ENCODE results near the gene RASA2. TPM values are rescaled to one million over a fixed set of nuclear protein-coding genes. Genes with fewer than 3 reads are reported as not detected.

Gene RASA2
- total and polyA plus RNA-seq, 10 of the 15 experiments (the other 5 are each of a cell fraction or from before 2014, with no cell fraction given) = 1.9 to 9.4 (median 7.2) TPM

DNA sequence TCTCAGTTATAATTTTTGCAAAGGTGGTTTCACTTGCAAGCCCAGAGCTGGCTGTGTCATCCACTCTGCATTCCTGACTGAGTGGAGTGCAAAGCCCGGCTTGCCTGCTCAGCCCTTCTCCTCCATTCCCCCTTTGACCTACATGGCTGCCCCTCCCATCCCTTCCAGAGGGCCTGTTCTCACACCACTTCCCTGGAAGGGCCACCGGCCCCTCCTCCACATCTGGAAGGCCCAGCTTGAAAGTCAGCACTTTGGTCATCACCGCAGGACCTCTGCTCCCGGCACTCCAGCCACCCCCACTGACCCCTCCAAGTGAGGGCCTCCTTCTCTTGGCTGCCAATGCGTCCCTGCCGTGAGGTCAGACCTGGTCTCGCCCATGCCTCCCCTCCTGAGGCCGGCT, 177.2 kb downstream of the RASA2 start (continued):
- TF ChIP-seq, protein P1, sequence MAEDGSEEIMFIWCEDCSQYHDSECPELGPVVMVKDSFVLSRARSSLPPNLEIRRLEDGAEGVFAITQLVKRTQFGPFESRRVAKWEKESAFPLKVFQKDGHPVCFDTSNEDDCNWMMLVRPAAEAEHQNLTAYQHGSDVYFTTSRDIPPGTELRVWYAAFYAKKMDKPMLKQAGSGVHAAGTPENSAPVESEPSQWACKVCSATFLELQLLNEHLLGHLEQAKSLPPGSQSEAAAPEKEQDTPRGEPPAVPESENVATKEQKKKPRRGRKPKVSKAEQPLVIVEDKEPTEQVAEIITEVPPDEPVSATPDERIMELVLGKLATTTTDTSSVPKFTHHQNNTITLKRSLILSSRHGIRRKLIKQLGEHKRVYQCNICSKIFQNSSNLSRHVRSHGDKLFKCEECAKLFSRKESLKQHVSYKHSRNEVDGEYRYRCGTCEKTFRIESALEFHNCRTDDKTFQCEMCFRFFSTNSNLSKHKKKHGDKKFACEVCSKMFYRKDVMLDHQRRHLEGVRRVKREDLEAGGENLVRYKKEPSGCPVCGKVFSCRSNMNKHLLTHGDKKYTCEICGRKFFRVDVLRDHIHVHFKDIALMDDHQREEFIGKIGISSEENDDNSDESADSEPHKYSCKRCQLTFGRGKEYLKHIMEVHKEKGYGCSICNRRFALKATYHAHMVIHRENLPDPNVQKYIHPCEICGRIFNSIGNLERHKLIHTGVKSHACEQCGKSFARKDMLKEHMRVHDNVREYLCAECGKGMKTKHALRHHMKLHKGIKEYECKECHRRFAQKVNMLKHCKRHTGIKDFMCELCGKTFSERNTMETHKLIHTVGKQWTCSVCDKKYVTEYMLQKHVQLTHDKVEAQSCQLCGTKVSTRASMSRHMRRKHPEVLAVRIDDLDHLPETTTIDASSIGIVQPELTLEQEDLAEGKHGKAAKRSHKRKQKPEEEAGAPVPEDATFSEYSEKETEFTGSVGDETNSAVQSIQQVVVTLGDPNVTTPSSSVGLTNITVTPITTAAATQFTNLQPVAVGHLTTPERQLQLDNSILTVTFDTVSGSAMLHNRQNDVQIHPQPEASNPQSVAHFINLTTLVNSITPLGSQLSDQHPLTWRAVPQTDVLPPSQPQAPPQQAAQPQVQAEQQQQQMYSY (CRISPR knock-in tag; IDR thresholded peaks at IDR 0.05) = no peak
- TF ChIP-seq, protein P2, sequence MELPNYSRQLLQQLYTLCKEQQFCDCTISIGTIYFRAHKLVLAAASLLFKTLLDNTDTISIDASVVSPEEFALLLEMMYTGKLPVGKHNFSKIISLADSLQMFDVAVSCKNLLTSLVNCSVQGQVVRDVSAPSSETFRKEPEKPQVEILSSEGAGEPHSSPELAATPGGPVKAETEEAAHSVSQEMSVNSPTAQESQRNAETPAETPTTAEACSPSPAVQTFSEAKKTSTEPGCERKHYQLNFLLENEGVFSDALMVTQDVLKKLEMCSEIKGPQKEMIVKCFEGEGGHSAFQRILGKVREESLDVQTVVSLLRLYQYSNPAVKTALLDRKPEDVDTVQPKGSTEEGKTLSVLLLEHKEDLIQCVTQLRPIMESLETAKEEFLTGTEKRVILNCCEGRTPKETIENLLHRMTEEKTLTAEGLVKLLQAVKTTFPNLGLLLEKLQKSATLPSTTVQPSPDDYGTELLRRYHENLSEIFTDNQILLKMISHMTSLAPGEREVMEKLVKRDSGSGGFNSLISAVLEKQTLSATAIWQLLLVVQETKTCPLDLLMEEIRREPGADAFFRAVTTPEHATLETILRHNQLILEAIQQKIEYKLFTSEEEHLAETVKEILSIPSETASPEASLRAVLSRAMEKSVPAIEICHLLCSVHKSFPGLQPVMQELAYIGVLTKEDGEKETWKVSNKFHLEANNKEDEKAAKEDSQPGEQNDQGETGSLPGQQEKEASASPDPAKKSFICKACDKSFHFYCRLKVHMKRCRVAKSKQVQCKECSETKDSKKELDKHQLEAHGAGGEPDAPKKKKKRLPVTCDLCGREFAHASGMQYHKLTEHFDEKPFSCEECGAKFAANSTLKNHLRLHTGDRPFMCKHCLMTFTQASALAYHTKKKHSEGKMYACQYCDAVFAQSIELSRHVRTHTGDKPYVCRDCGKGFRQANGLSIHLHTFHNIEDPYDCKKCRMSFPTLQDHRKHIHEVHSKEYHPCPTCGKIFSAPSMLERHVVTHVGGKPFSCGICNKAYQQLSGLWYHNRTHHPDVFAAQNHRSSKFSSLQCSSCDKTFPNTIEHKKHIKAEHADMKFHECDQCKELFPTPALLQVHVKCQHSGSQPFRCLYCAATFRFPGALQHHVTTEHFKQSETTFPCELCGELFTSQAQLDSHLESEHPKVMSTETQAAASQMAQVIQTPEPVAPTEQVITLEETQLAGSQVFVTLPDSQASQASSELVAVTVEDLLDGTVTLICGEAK (IDR thresholded peaks at IDR 0.05; ENCODE audit: borderline replicate concordance) = no peak
- TF ChIP-seq HCFC1 (IDR thresholded peaks at IDR 0.05; ENCODE audit: low read length) (no peak), CHD4 (IDR thresholded peaks at IDR 0.05) (no peak)
- TF ChIP-seq, protein P3, sequence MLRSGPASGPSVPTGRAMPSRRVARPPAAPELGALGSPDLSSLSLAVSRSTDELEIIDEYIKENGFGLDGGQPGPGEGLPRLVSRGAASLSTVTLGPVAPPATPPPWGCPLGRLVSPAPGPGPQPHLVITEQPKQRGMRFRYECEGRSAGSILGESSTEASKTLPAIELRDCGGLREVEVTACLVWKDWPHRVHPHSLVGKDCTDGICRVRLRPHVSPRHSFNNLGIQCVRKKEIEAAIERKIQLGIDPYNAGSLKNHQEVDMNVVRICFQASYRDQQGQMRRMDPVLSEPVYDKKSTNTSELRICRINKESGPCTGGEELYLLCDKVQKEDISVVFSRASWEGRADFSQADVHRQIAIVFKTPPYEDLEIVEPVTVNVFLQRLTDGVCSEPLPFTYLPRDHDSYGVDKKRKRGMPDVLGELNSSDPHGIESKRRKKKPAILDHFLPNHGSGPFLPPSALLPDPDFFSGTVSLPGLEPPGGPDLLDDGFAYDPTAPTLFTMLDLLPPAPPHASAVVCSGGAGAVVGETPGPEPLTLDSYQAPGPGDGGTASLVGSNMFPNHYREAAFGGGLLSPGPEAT (IDR thresholded peaks at IDR 0.05; ENCODE audit: low read depth) = no peak

Other genes starting within 250 kb of the RASA2 start
- 99.6 and 121 TPM in 2 replicates for gene ZBTB38, start 118.5 kb upstream of the RASA2 start, total RNA-seq (2014; rRNA removed)
- 115 and 120 TPM in 2 replicates for gene ZBTB38, start 118.5 kb upstream of the RASA2 start, total RNA-seq (2014; rRNA removed; fragmentation: Illumina TruSeq; extraction: Trizol)
- gene ZBTB38, start 118.5 kb upstream of the RASA2 start, total RNA-seq (2021) = 107 TPM in 2 replicates
- gene ZBTB38, start 118.5 kb upstream of the RASA2 start, polyA plus RNA-seq (2011; rRNA removed) = 63.3 and 66.4 TPM in 2 replicates
- gene ZBTB38, start 118.5 kb upstream of the RASA2 start, polyA plus RNA-seq (2014; fragmentation: Illumina TruSeq; extraction: Trizol) = 91.5 and 109 TPM in 2 replicates
- 10 to 100 TPM; 34.2 to 53.6 TPM for gene ZBTB38, start 118.5 kb upstream of the RASA2 start, polyA plus RNA-seq (2014; fragmentation: Nextera tagmentation; extraction: Ambion mirVana)
- gene ZBTB38, start 118.5 kb upstream of the RASA2 start, polyA plus RNA-seq (2014; rRNA removed) = 45.4 and 50.3 TPM in 2 replicates
- 10 to 100 TPM; 85.8 to 97.5 TPM for gene ZBTB38, start 118.5 kb upstream of the RASA2 start, polyA plus RNA-seq (2016; fragmentation: Nextera tagmentation; extraction: Ambion mirVana)

All from GM12878 (cell line).